ENCODE data around the gene STK17A. TPM values are rescaled to one million over a fixed set of nuclear protein-coding genes. Genes with fewer than 3 reads are reported as not detected.
A peak's percentile ranks its signal among the peaks of the same experiment; 100 is the strongest.

The STK17A gene
- total RNA-seq, 1 experiment from 2014 or later, result 9.8 TPM

- peaks cover 10 to 11% of the 10 kb centered on the region in 2 experiments for H3K4me1 Mint-ChIP-seq
- Histone ChIP-seq H3K23ac (ENCODE audit: insufficient read length, low read depth, low read length) (no peak overlapping the region), H2BK5ac (ENCODE audit: insufficient read length, low read length) (no peak overlapping the region), H4K8ac (replicated peaks; ENCODE audit: insufficient read length, low read depth, low read length) (no peak overlapping the region), H3K27ac (ENCODE audit: insufficient read length, low read depth, low read length) (no peak overlapping the region), H2BK12ac (ENCODE audit: insufficient read length, low read depth, low read length) (no peak overlapping the region), H3K79me2 (ENCODE audit: insufficient read depth, low read length) (no peaks in the 10 kb centered on the region), H3K4me2 (ENCODE audit: insufficient read depth, insufficient read length, low read length) (no peak overlapping the region), H3K9me3 (ENCODE audit: control insufficient read depth, low read depth, low read length) (no peaks in the 10 kb centered on the region), H3K56ac (ENCODE audit: insufficient read length, low read depth, low read length) (no peak overlapping the region), H4K91ac (ENCODE audit: insufficient read length, low read depth, low read length) (no peak overlapping the region), H2AFZ (ENCODE audit: low read length) (no peak overlapping the region), H2BK120ac (ENCODE audit: low read depth, low read length, poor library complexity, severe bottlenecking) (no peak overlapping the region), H3K9ac (ENCODE audit: extremely low read depth, insufficient read length, low read length) (no peak overlapping the region), H2AK5ac (ENCODE audit: insufficient read length, low read length) (no peak overlapping the region), H3K14ac (ENCODE audit: insufficient read depth, low read length) (no peak overlapping the region; the same call in 1 of the 2 replicates), H2BK20ac (ENCODE audit: low read depth, low read length, poor library complexity, severe bottlenecking) (no peak overlapping the region), H3T11ph (ENCODE audit: low read length) (no peak overlapping the region), H3K4me1 (ENCODE audit: insufficient read depth, low read length) (no peaks in the 10 kb centered on the region), H4K20me1 (ENCODE audit: control insufficient read depth, insufficient read depth, insufficient read length) (no peaks in the 10 kb centered on the region), H3K18ac (ENCODE audit: insufficient read length, low read depth, low read length) (no peak overlapping the region), H3K27me3 (ENCODE audit: insufficient read depth, low read length) (no peaks in the 10 kb centered on the region), H3K79me1 (ENCODE audit: insufficient read depth, low read depth, low read length, poor library complexity, severe bottlenecking) (no peaks in the 10 kb centered on the region), H3K4ac (ENCODE audit: low read depth, low read length) (no peak overlapping the region), H3K23me2 (ENCODE audit: insufficient read length, low read depth, low read length, poor library complexity, severe bottlenecking) (no peaks in the 10 kb centered on the region), H2BK15ac (ENCODE audit: low read depth, low read length) (no peak overlapping the region), H4K5ac (ENCODE audit: insufficient read length, low read depth, low read length) (no peak overlapping the region)
- TF ChIP-seq CTCF (conservative IDR thresholded peaks at IDR 0.05), result no peak
- H3K4me3 Mint-ChIP-seq, result no peak overlapping the region
- no peaks in the 10 kb centered on the region for H3K27me3 Mint-ChIP-seq (ENCODE audit: low read depth)
- no peaks in the 10 kb centered on the region for H3K36me3 Mint-ChIP-seq (ENCODE audit: insufficient read depth in 1 of 3, low read depth in 3 of 3)
- DNase-seq, result no peak
- H3K9me3 Mint-ChIP-seq, result no peaks in the 10 kb centered on the region
- WGBS (ENCODE audit: extremely low coverage, insufficient read length, low lambda C conversion rate), result no CpG with 5 or more reads among the region's 16 CpGs
- H3K27ac Mint-ChIP-seq, result 0 out of 7 replicates have a peak overlapping the region, but pooled peaks of 1 of the 3 experiments have one; percentile 7
Observed at GRCh38 chr7:43550427-43550826, 32.5 kb upstream of the STK17A start.

Data from H9 (cell line).